Measurements from ENCODE around the gene COPS9. TPM values are rescaled to one million over a fixed set of nuclear protein-coding genes. Genes with fewer than 3 reads are reported as not detected.

The COPS9 gene
- total and polyA plus RNA-seq, 8 donors: 62.4 to 146 (median 90.9) TPM

DNA sequence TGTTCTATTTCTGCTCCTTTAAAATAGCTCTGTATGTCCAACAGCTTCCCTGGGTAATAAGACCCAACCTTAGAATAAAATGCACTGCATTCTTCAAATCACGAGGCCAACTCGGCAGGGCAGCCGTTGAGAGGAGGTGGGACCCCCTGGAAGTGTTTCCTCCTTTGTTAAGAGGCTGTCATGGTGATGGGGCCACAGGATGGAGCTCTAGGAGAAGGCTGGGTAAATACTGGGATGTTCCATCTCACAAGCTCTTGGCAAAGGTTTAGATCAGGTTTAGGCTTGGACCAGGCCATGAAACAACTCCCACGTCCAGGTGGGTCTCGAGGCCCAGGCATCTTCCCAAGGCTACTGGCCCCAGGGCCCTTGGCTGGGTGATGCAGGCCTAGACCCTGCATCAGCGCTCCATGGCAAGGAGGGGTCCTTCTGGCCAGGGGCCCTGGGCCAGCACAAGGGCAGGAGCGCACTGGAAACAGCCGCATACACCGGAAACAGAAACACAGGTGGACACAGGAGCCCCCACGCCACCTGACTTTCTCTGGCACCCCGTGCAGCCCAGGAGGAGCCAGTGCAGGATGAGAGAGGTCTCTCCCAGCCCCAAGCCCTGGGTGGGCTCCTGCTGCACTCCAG is 43.2 kb upstream of the COPS9 start:
- intact Hi-C loops (cut with DNase I): no loop called here
- Histone ChIP-seq H3K9me3 (no peaks in the 10 kb centered on the region), H3K4me1 (no peaks in the 10 kb centered on the region), H3K36me3 (no peaks in the 10 kb centered on the region), H3K4me3 (no peak overlapping the region), H3K27me3 (peaks cover 0 to 44% of the 10 kb centered on the region in 2 donors), H3K27ac (no peak overlapping the region)
- TF ChIP-seq, protein P1, sequence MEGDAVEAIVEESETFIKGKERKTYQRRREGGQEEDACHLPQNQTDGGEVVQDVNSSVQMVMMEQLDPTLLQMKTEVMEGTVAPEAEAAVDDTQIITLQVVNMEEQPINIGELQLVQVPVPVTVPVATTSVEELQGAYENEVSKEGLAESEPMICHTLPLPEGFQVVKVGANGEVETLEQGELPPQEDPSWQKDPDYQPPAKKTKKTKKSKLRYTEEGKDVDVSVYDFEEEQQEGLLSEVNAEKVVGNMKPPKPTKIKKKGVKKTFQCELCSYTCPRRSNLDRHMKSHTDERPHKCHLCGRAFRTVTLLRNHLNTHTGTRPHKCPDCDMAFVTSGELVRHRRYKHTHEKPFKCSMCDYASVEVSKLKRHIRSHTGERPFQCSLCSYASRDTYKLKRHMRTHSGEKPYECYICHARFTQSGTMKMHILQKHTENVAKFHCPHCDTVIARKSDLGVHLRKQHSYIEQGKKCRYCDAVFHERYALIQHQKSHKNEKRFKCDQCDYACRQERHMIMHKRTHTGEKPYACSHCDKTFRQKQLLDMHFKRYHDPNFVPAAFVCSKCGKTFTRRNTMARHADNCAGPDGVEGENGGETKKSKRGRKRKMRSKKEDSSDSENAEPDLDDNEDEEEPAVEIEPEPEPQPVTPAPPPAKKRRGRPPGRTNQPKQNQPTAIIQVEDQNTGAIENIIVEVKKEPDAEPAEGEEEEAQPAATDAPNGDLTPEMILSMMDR (IDR thresholded peaks at IDR 0.05): no peak
- ATAC-seq (no peak), DNase-seq (peak in 1 of 4 donors; percentile 21)

DNA sequence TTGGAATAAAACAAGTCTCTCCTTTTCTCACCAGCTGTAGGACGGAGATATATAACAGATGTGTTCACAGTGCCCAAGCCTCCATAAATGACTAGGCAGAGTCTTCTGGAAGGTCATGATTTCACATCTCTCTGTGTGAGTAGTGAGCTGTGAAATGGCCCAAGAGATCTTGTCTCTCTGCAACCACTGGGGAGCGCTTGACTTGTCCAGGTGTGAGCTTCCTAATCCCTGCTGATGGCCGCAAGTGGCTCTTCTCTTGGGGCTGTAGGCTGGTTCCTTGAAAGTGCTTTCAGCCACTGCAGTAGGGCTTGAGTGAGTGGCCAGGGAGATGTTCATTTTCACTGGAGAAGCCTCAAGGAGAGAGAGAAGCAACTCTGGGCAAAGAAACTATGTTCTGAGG is 42.5 kb upstream of the COPS9 start:
- H3K4me3 ChIP-seq: no peak overlapping the region
- H3K4me1 ChIP-seq: no peaks in the 10 kb centered on the region
- H3K36me3 ChIP-seq: no peaks in the 10 kb centered on the region
- ATAC-seq: no peak
- DNase-seq: peak in 1 of 4 donors; percentile 1
- TF ChIP-seq, protein P1 (IDR thresholded peaks at IDR 0.05): no peak
- intact Hi-C loops (cut with DNase I): no loop called here
- H3K27ac ChIP-seq: no peak overlapping the region
- no peaks in the 10 kb centered on the region for H3K9me3 ChIP-seq
- peaks cover 0 to 44% of the 10 kb centered on the region in 2 donors for H3K27me3 ChIP-seq

DNA sequence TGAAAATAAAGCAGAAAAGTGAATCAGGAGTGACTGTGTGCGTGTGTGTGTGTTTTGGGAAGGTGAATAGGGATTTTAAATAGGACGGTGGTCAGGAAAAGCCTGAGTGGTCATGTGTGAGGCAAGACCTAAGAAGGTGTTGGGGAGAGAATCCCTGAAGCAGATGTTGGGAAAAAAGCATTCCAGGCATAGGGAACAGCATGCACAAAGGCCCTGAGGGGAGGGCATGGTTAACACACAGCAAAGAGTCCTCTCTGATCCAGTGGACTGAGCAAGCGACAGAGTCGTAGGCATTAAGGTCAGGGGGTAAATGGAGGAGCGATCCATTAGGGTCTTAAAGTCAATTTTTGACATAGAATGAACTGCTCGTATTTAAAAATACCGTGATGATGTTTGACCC is 38.4 kb upstream of the COPS9 start:
- H3K4me3 ChIP-seq: no peak overlapping the region
- DNase-seq: no peak
- intact Hi-C loops (cut with DNase I): no loop called here
- H3K36me3 ChIP-seq: no peaks in the 10 kb centered on the region
- H3K27me3 ChIP-seq: peaks cover 0 to 34% of the 10 kb centered on the region in 2 donors
- H3K4me1 ChIP-seq: no peaks in the 10 kb centered on the region
- no peak for ATAC-seq
- no peak overlapping the region for H3K27ac ChIP-seq
- H3K9me3 ChIP-seq: no peaks in the 10 kb centered on the region
- TF ChIP-seq, protein P1 (IDR thresholded peaks at IDR 0.05): no peak

DNA sequence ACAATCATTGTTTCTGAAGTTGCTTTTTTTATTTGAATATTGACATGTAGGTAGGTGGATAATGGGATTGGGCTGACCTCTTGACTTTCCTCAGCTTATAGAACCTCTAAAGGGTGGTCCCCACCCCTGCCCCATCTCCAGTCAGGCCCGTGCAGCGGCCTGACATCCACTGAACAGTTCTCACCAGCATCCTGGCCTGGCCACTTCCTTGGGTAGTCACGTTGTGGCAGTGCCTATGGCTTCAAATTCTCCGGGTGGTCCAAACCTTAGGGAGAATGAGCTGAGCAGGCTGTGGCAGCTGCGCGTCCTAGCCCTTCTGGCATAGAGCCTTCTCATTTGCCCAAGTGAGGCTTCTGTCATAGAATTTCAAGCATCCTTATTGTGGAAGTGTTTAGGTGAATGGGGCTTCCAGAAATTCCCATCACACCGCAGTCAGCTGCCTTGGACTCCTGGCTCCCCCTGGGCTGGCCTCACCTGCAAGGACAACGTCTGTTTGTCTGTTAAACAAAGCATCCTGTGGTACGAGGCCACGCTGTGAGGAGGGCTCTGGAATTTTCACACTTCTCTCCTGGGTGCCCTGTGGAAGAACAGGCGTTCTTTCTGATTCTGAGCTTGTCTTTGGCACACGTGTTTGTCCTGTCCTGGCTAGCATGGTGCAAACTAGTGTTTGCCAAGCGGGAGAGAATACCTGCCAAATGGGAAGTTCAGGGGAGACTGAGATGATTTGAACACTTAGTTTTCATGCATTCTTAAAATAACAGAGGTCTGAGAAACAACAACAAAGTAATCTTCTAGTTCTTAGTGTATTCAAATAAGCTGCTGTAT is 36.2 kb upstream of the COPS9 start:
- TF ChIP-seq, protein P1 (IDR thresholded peaks at IDR 0.05): no peak
- no peak overlapping the region for H3K27ac ChIP-seq
- peaks cover 0 to 34% of the 10 kb centered on the region in 2 donors for H3K27me3 ChIP-seq
- DNase-seq: peak in 1 of 4 donors; percentile 35
- no peak overlapping the region for H3K4me3 ChIP-seq
- no peaks in the 10 kb centered on the region for H3K9me3 ChIP-seq
- intact Hi-C loops (cut with DNase I): no loop called here
- no peaks in the 10 kb centered on the region for H3K36me3 ChIP-seq
- ATAC-seq: no peak
- H3K4me1 ChIP-seq: no peaks in the 10 kb centered on the region

DNA sequence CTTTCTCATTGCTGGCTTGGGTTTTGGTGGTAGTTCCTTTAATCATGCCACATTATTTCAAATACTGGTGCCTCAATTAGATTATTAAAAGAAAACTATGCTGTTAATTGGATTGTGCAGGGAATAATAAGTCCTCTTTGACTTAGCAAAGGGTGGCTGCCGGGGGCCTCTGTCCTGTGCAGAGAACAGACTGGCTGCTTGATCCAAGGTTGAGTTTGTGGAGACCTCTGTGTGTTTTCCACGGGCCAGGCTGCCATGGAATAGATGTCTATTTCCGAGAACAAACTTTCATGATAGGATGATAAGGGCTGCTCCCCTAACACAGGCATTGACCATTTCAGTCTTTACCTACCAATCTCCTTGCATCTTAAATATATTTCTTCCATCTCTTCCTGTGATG is 34.8 kb upstream of the COPS9 start:
- intact Hi-C loops (cut with DNase I): no loop called here
- Histone ChIP-seq H3K36me3 (no peaks in the 10 kb centered on the region), H3K9me3 (no peaks in the 10 kb centered on the region), H3K27ac (no peak overlapping the region), H3K4me1 (no peaks in the 10 kb centered on the region), H3K4me3 (no peak overlapping the region), H3K27me3 (peaks cover 0 to 37% of the 10 kb centered on the region in 2 donors)
- TF ChIP-seq, protein P1 (IDR thresholded peaks at IDR 0.05): no peak
- no peak for ATAC-seq
- no peak for DNase-seq

Measured in left lung (tissue), 10 donors.